PC-3 (cell line): ENCODE results near the gene STEAP4. TPM values are rescaled to one million over a fixed set of nuclear protein-coding genes. Genes with fewer than 3 reads are reported as not detected.

Source experiments
- ATAC-seq: fragments of 200-7000 bp; cut with Tn5 transposase; 2 replicates; pipeline ENCODE4 v1.9.1; 2020; ENCODE audit warnings: mild to moderate bottlenecking, moderate library complexity
- BruUV-seq: library from RNA; stranded (reverse); fragments of 400-500 nt; replicated peaks from 2 replicates; lab custom pipeline; 2021; lab: Mats Ljungman, UMichigan
- CTCF ChIA-PET: fragments of 300-600 bp; sonication (Branson Sonifier 250); formaldehyde crosslinking; loops from one replicate; lab custom pipeline; 2022; ENCODE audit warnings: antibody characterized with exemption; lab: Charles Lee
- POLR2A ChIA-PET: fragments of 300-600 bp; sonication (Branson Sonifier 250); formaldehyde crosslinking; loops from one replicate; lab custom pipeline; 2022; ENCODE audit warnings: antibody characterized with exemption; ENCODE audit not compliant: unreplicated experiment; lab: Charles Lee
- DNase-seq: peaks from one replicate; pipeline ENCODE4 v3.0.0-alpha.2; 2015
- H2AFZ ChIP-seq: fragments of 300-600 bp; sonication (generic); 2 replicates; pipeline ENCODE4 v1.6.0; 2016; ENCODE audit warnings: antibody characterized with exemption, low read length
- H3F3A ChIP-seq: fragments of 300-600 bp; sonication (generic); one replicate; pipeline ENCODE4 v1.6.0; 2017; ENCODE audit warnings: antibody characterized with exemption, low read length, control low read depth, mild to moderate bottlenecking; ENCODE audit not compliant: unreplicated experiment
- H3K27ac ChIP-seq: fragments of 300-600 bp; sonication (generic); 2 replicates; pipeline ENCODE4 v1.5.1; 2016; ENCODE audit warnings: mild to moderate bottlenecking, low read length
- H3K27me3 ChIP-seq: fragments of 300-600 bp; sonication (generic); 2 replicates; pipeline ENCODE4 v1.6.1; 2016; ENCODE audit warnings: low read length, mixed read lengths
- H3K36me3 ChIP-seq: fragments of 300-600 bp; sonication (generic); 2 replicates; pipeline ENCODE4 v1.6.1; 2016; ENCODE audit warnings: low read depth, mixed run types, low read length, mixed read lengths
- H3K4me1 ChIP-seq: fragments of 300-600 bp; sonication (generic); 2 replicates; pipeline ENCODE4 v1.5.1; 2016; ENCODE audit warnings: low read length; ENCODE audit not compliant: insufficient read depth
- H3K4me2 ChIP-seq: fragments of 300-600 bp; sonication (generic); 2 replicates; pipeline ENCODE4 v1.6.0; 2016; ENCODE audit warnings: low read length
- H3K4me3 ChIP-seq: fragments of 300-600 bp; sonication (generic); 2 replicates; pipeline ENCODE4 v1.5.1; 2016; ENCODE audit warnings: mild to moderate bottlenecking, low read length, mixed read lengths
- H3K79me2 ChIP-seq: fragments of 300-600 bp; sonication (generic); 2 replicates; pipeline ENCODE4 v1.6.1; 2017; ENCODE audit warnings: low read length, mixed read lengths
- H3K9ac ChIP-seq: fragments of 300-600 bp; sonication (generic); 2 replicates; pipeline ENCODE4 v1.6.0; 2016; ENCODE audit warnings: mild to moderate bottlenecking, low read length
- H3K9me2 ChIP-seq: fragments of 300-600 bp; sonication (generic); replicated peaks from 2 replicates; pipeline ENCODE4 v1.6.1; 2016; ENCODE audit warnings: mixed run types, low read length, mixed read lengths
- H3K9me3 ChIP-seq: fragments of 300-600 bp; sonication (generic); 2 replicates; pipeline ENCODE4 v1.6.1; 2016; ENCODE audit warnings: low read length, mixed read lengths
- H4K20me1 ChIP-seq: fragments of 300-600 bp; sonication (generic); 2 replicates; pipeline ENCODE4 v1.6.1; 2016; ENCODE audit warnings: low read length, mixed read lengths
- CTCF ChIP-seq: fragments of 300-600 bp; sonication (generic); conservative IDR thresholded peaks from 2 replicates; pipeline ENCODE4 v1.5.1; 2017; ENCODE audit warnings: antibody characterized with exemption, low read depth, mild to moderate bottlenecking, low read length
- EZH2 ChIP-seq: fragments of 300-600 bp; sonication (generic); IDR thresholded peaks from one replicate; pipeline ENCODE4 v1.6.1; 2017; ENCODE audit warnings: antibody characterized with exemption, mild to moderate bottlenecking, low read length; ENCODE audit not compliant: unreplicated experiment
- EZH2phosphoT487 ChIP-seq: fragments of 300-600 bp; sonication (generic); IDR thresholded peaks from 2 replicates; pipeline ENCODE4 v1.6.1; 2018; ENCODE audit warnings: mild to moderate bottlenecking, antibody characterized with exemption, low read length, borderline replicate concordance
- intact Hi-C: fragments of 100-400 bp; cut with micrococcal nuclease; formaldehyde crosslinking; loops from 2 replicates; pipeline ENCODE4 v1.9.0; 2023
- total RNA-seq: library from RNA; depleted of rRNA; stranded (reverse); fragments of >200 nt; gene quantifications from 2 replicates; pipeline ENCODE4 v1.2.3, GENCODE V29; 2014; rRNA removed

The STEAP4 gene
- total RNA-seq, 1 experiment from 2014 or later = 1.7 TPM

DNA sequence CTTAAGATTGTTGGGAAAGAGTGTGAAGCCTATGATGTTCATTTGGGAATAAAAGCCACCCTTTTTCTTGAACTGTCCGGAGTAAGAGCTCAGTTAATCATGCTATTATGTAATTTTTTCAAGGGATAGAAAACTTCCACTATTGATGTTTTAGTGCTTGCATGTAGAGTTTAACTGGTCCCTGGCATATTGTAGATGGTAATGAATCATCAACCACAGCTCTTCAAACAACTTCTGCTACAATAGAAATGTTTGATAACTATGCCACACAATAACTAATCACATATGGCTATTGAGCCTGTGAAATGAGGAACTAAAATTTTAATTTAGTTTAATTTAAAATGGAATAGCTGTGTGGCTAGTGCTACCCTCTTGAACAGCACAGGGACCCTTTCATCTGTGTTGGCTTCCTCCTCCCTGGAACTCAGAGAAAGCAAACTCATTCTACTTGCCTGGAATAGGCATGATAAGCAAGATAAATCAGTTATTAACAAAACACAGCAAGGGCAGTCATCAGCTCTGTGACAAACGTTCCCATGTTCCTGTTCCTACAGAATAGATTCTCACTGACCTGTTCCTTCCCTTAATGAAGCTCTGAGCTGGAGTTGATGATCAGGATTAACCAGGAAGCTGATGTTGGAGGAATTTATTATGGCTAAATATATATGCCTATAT, 82.0 kb downstream of the STEAP4 start:
- H3K4me3 ChIP-seq = no peak overlapping the region
- H3K27ac ChIP-seq = peak overlapping the region; percentile 80
- H3F3A ChIP-seq = peaks cover 4% of the 10 kb centered on the region
- CTCF ChIA-PET = interaction anchor here (1.6 kb wide), 1 partner anchor 19 kb away, joined by 7 read pairs; no protein-coding TSS in a partner anchor
- no peaks in the 10 kb centered on the region for H3K9me3 ChIP-seq
- intact Hi-C loops = no loop called here
- H3K9ac ChIP-seq = peak overlapping the region; percentile 30; the same call in 1 of the 2 replicates
- H2AFZ ChIP-seq = no peak overlapping the region
- no peaks in the 10 kb centered on the region for H3K9me2 ChIP-seq
- POLR2A ChIA-PET = interaction anchor here (0.7 kb wide), 1 partner anchor 57 kb away, joined by 7 read pairs; no protein-coding TSS in a partner anchor
- TF ChIP-seq CTCF = no peak
- TF ChIP-seq EZH2 = no peak
- TF ChIP-seq EZH2phosphoT487 = no peak
- no TSS peak for BruUV-seq
- H3K4me1 ChIP-seq = peaks cover 44% of the 10 kb centered on the region
- peak overlapping the region; percentile 72 for H3K4me2 ChIP-seq
- peaks cover under 1% of the 10 kb centered on the region; the same call in 1 of the 2 replicates for H3K79me2 ChIP-seq
- no peaks in the 10 kb centered on the region for H3K27me3 ChIP-seq
- ATAC-seq (peak; percentile 15), DNase-seq (peak; percentile 78)
- no peaks in the 10 kb centered on the region for H4K20me1 ChIP-seq
- H3K36me3 ChIP-seq = no peaks in the 10 kb centered on the region

DNA sequence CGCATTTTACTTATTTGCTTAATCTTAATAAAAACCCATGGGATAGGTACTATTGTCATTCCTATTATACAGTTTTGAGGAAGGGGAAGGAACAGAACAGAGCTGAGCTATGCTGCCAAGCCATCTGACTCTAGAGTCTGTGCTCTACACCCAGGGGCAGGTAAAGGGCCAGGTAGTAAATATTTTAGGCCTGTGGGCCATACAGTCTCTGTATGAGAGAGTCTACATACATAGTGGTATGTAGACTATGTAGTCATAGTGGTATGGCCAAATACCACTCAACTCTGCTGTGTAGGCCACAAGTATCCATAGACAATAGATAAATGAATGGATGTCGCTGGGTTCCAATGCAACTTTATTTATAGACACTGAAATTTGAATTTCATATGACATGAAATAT, 83.4 kb downstream of the STEAP4 start:
- H4K20me1 ChIP-seq = peaks cover 4% of the 10 kb centered on the region
- H3K36me3 ChIP-seq = no peaks in the 10 kb centered on the region
- ATAC-seq = no peak
- H3K79me2 ChIP-seq = peaks cover 15% of the 10 kb centered on the region
- intact Hi-C loops = no loop called here
- no peaks in the 10 kb centered on the region for H3K27me3 ChIP-seq
- DNase-seq = no peak
- H3F3A ChIP-seq = peaks cover 4% of the 10 kb centered on the region
- POLR2A ChIA-PET = no interaction called here
- H3K4me1 ChIP-seq = peaks cover 48% of the 10 kb centered on the region
- no peak overlapping the region for H3K4me3 ChIP-seq
- BruUV-seq = no TSS peak
- no peaks in the 10 kb centered on the region for H3K9me2 ChIP-seq
- no peak for TF ChIP-seq EZH2phosphoT487
- no peak for TF ChIP-seq EZH2
- no peak for TF ChIP-seq CTCF
- H3K27ac ChIP-seq = no peak overlapping the region
- H3K4me2 ChIP-seq = no peak overlapping the region
- no peak overlapping the region for H3K9ac ChIP-seq
- CTCF ChIA-PET = interaction anchor here (1.6 kb wide), 1 partner anchor 20 kb away, joined by 7 read pairs; no protein-coding TSS in a partner anchor
- no peak overlapping the region for H2AFZ ChIP-seq
- no peaks in the 10 kb centered on the region for H3K9me3 ChIP-seq

Other genes with a start within 250 kb of the STEAP4 start
- 94.0 and 151 TPM in 2 replicates for gene SRI, start 86.9 kb downstream of the STEAP4 start, total RNA-seq